ENCODE data around the gene ATP5PF.

DNA sequence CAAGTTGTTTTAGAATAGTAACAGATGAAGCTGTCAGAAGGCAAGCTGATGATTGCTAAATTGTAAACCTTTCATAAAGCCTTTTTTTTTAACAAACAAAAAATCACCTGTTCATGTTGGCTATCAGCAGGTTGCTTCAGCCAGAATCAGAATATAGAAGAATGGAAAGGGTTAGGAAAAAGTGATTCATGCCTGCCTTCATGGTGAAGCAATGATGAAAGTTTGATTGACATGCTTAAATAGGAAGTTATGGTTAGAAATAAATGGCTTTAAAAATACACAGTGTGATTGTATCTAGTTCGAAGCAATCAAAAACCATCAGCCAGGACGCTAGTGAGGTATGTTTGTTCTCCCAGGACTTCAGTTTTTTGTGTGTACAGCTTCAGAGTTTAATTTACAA is 38.0 kb upstream of the ATP5PF start:
- TF ChIP-seq FOSL1 (IDR thresholded peaks at IDR 0.05; ENCODE audit: low read depth) (no peak), TCF7L2 (IDR thresholded peaks at IDR 0.05; ENCODE audit: borderline replicate concordance, extremely low read depth, insufficient read depth, insufficient read length) (no peak), REST (IDR thresholded peaks at IDR 0.05; ENCODE audit: low read depth) (no peak), EZH2 (IDR thresholded peaks at IDR 0.05) (no peak), YY1 (IDR thresholded peaks at IDR 0.05; ENCODE audit: extremely low read depth, insufficient replicate concordance, low read depth, low read length) (no peak), CBX3 (IDR thresholded peaks at IDR 0.05; ENCODE audit: low read depth) (no peak), EGR1 (IDR thresholded peaks at IDR 0.05; ENCODE audit: low read depth) (no peak), POLR2A (IDR thresholded peaks at IDR 0.05; ENCODE audit: borderline replicate concordance, extremely low read depth, insufficient read depth, insufficient read length) (no peak), POLR2AphosphoS5 (IDR thresholded peaks at IDR 0.05; ENCODE audit: low read depth, low read length) (no peak), ZFX (IDR thresholded peaks at IDR 0.05) (no peak), ELF1 (IDR thresholded peaks at IDR 0.05; ENCODE audit: borderline replicate concordance, low read depth) (no peak), SRF (IDR thresholded peaks at IDR 0.05; ENCODE audit: low read depth) (no peak), CEBPB (IDR thresholded peaks at IDR 0.05; ENCODE audit: low read depth) (no peak)
- TF ChIP-seq, protein P1, sequence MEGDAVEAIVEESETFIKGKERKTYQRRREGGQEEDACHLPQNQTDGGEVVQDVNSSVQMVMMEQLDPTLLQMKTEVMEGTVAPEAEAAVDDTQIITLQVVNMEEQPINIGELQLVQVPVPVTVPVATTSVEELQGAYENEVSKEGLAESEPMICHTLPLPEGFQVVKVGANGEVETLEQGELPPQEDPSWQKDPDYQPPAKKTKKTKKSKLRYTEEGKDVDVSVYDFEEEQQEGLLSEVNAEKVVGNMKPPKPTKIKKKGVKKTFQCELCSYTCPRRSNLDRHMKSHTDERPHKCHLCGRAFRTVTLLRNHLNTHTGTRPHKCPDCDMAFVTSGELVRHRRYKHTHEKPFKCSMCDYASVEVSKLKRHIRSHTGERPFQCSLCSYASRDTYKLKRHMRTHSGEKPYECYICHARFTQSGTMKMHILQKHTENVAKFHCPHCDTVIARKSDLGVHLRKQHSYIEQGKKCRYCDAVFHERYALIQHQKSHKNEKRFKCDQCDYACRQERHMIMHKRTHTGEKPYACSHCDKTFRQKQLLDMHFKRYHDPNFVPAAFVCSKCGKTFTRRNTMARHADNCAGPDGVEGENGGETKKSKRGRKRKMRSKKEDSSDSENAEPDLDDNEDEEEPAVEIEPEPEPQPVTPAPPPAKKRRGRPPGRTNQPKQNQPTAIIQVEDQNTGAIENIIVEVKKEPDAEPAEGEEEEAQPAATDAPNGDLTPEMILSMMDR (IDR thresholded peaks at IDR 0.05 in 2 of 3, conservative IDR thresholded peaks at IDR 0.05 in 1 of 3; ENCODE audit: borderline replicate concordance in 1 of 3, insufficient read depth in 1 of 3, low read depth in 2 of 3, low read length in 2 of 3): no peak
